Measurements from ENCODE around the gene GABARAP. TPM values are rescaled to one million over a fixed set of nuclear protein-coding genes. Genes with fewer than 3 reads are reported as not detected.

GABARAP gene
- total RNA-seq, 4 donors from 2014 or later: 172 to 384 (median 197) TPM

GRCh38 chr17:7285679-7286078 is 43.4 kb upstream of the GABARAP start:
- Histone ChIP-seq H3K36me3 (peaks cover 0 to 32% (median 0%) of the 10 kb centered on the region in 3 donors), H3K9me3 (no peaks in the 10 kb centered on the region), H3K27ac (no peak overlapping the region), H3K4me3 (no peak overlapping the region), H3K27me3 (peaks cover 0 to 54% (median 0%) of the 10 kb centered on the region in 4 donors), H3K4me1 (peaks cover 18 to 43% (median 21%) of the 10 kb centered on the region in 3 donors)
- DNase-seq: no peak
- no CpG with 5 or more reads among the region's 12 CpGs for WGBS, 2 donors
- intact Hi-C loops (cut with DNase I): no loop called here
- TF ChIP-seq CTCF (IDR thresholded peaks at IDR 0.05): no peak
- no peak for TF ChIP-seq POLR2A (IDR thresholded peaks at IDR 0.05)

DNA sequence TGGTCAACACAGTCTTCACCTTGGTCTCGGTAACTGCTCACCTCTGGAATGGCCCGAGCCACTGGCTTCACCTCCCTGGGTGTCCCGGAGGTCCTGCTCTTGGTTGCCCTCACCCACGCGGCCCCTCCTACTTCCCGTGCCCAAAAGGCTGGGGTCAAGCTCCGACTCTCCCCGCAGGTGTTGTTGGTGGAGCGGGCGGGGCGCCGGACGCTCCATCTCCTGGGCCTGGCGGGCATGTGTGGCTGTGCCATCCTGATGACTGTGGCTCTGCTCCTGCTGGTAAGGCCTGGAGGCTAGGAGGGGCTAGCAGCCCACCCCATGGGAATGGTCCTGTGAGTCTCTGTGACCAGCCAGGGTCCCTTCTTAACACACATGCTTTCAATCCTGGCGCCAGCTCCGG is 42.7 kb upstream of the GABARAP start:
- peaks cover 0 to 32% (median 0%) of the 10 kb centered on the region in 3 donors for H3K36me3 ChIP-seq
- peaks cover 0 to 46% (median 0%) of the 10 kb centered on the region in 4 donors for H3K27me3 ChIP-seq
- H3K9me3 ChIP-seq: no peaks in the 10 kb centered on the region
- DNase-seq: no peak
- H3K27ac ChIP-seq: peak overlapping the region in 1 of 4 donors; percentile 5
- H3K4me1 ChIP-seq: peaks cover 23 to 51% (median 24%) of the 10 kb centered on the region in 3 donors
- 100% methylated on average over 1 to 2 of the region's 16 CpGs for WGBS, 2 donors
- no peak overlapping the region for H3K4me3 ChIP-seq
- intact Hi-C loops (cut with DNase I): no loop called here
- no peak for TF ChIP-seq POLR2A (IDR thresholded peaks at IDR 0.05)
- TF ChIP-seq CTCF (IDR thresholded peaks at IDR 0.05): no peak

DNA sequence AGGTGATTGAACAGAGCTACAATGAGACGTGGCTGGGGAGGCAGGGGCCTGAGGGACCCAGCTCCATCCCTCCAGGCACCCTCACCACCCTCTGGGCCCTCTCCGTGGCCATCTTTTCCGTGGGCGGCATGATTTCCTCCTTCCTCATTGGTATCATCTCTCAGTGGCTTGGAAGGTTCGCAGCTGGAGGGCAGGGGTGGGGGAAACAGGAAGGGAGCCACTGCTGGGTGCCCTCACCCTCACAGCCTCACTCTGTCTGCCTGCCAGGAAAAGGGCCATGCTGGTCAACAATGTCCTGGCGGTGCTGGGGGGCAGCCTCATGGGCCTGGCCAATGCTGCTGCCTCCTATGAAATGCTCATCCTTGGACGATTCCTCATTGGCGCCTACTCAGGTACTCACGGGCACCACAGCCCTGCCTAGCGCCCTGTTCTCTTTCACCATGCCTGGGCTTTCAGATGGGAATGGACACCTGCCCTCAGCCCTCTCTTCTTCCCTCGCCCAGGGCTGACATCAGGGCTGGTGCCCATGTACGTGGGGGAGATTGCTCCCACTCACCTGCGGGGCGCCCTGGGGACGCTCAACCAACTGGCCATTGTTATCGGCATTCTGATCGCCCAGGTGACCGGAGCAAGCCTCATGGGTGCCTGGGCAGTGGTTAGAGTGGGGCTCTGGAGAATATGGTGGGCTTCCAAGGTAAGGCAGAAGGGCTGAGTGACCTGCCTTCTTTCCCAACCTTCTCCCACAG is 41.4 kb upstream of the GABARAP start:
- peaks cover 0 to 39% (median 0%) of the 10 kb centered on the region in 4 donors for H3K27me3 ChIP-seq
- no peak for TF ChIP-seq POLR2A (IDR thresholded peaks at IDR 0.05)
- TF ChIP-seq CTCF (IDR thresholded peaks at IDR 0.05): no peak
- WGBS, 2 donors: 67% methylated on average over 5 of the region's 18 CpGs; no CpG with 5 or more reads in 1 of the 2 donors
- peak overlapping the region in 3 of 4 donors; percentile 88 to 92 (median 92) for H3K27ac ChIP-seq
- no peaks in the 10 kb centered on the region for H3K9me3 ChIP-seq
- intact Hi-C loops (cut with DNase I): no loop called here
- H3K36me3 ChIP-seq: peaks cover 0 to 32% (median 0%) of the 10 kb centered on the region in 3 donors
- H3K4me1 ChIP-seq: peaks cover 23 to 55% (median 27%) of the 10 kb centered on the region in 3 donors
- no peak for DNase-seq
- H3K4me3 ChIP-seq: peak overlapping the region in 3 of 4 donors; percentile 55 to 73 (median 62)

DNA sequence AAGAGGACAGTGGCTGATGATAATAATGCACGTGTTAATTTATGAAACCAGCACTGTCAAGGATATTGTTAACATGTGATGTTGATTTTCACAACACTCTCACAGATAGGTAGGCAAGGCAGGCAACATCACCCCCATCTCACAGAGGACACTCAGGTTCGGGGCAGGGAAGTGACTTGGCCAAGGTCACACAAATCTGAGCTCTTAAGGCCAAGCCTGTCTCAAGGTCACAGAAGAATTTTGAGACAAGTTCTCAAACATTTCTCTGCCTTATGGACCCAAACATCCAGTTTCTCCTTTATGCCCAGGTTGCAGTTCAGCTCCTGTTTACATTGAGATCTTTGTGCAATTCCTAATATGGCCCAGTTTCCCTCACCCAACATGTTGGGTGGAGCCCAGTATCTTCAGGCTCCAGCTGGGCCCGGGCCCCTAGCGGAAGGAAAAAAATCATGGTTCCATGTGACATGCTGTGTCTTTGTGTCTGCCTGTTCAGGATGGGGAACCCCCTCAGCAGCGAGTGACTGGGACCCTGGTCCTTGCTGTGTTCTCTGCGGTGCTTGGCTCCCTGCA is 40.6 kb upstream of the GABARAP start:
- peaks cover 23 to 55% (median 27%) of the 10 kb centered on the region in 3 donors for H3K4me1 ChIP-seq
- TF ChIP-seq CTCF (IDR thresholded peaks at IDR 0.05) (peak in 2 of 6 experiments; percentile 23 to 39), POLR2A (IDR thresholded peaks at IDR 0.05) (no peak)
- peak overlapping the region; percentile 70 to 92 (median 90) for H3K27ac ChIP-seq
- H3K36me3 ChIP-seq: peaks cover 0 to 32% (median 0%) of the 10 kb centered on the region in 3 donors
- WGBS, 2 donors: 35 to 44% methylated on average over 2 to 3 of the region's 6 CpGs
- H3K9me3 ChIP-seq: no peaks in the 10 kb centered on the region
- peak overlapping the region in 3 of 4 donors; percentile 55 to 73 (median 62) for H3K4me3 ChIP-seq
- intact Hi-C loops (cut with DNase I): no loop called here
- peaks cover 0 to 33% (median 0%) of the 10 kb centered on the region in 4 donors for H3K27me3 ChIP-seq
- no peak for DNase-seq
